Ishikawa (cell line): ENCODE measurements around the gene MR1.
A peak's percentile ranks its signal among the peaks of the same experiment; 100 is the strongest.

Experiments
- CEBPB ChIP-seq: IDR thresholded peaks from 2 replicates; pipeline ENCODE4 v1.6.1; 2012
- CREB1 ChIP-seq: IDR thresholded peaks from 2 replicates; pipeline ENCODE4 v1.6.1; 2012; ENCODE audit warnings: low read depth
- EGR1 ChIP-seq: IDR thresholded peaks from 2 replicates; pipeline ENCODE4 v1.6.1; 2012
- EP300 ChIP-seq: IDR thresholded peaks from 2 replicates; pipeline ENCODE4 v1.6.1; 2012; ENCODE audit warnings: borderline replicate concordance
- FOXM1 ChIP-seq: IDR thresholded peaks from 2 replicates; pipeline ENCODE4 v1.6.1; 2012; ENCODE audit warnings: low read depth, borderline replicate concordance
- MAX ChIP-seq: IDR thresholded peaks from 2 replicates; pipeline ENCODE4 v1.6.1; 2012
- NFIC ChIP-seq: IDR thresholded peaks from 2 replicates; pipeline ENCODE4 v1.6.1; 2012
- RAD21 ChIP-seq: IDR thresholded peaks from 2 replicates; pipeline ENCODE4 v1.6.1; 2012; ENCODE audit warnings: low read depth
- REST ChIP-seq: IDR thresholded peaks from 2 replicates; pipeline ENCODE4 v1.6.1; 2012; ENCODE audit warnings: low read depth, mild to moderate bottlenecking
- TAF1 ChIP-seq: IDR thresholded peaks from 2 replicates; pipeline ENCODE4 v1.6.1; 2012; ENCODE audit warnings: low read depth, mild to moderate bottlenecking
- TCF12 ChIP-seq: IDR thresholded peaks from 2 replicates; pipeline ENCODE4 v1.6.1; 2012; ENCODE audit warnings: low read depth
- TEAD4 ChIP-seq: IDR thresholded peaks from 2 replicates; pipeline ENCODE4 v1.6.1; 2012
- USF1 ChIP-seq: IDR thresholded peaks from 2 replicates; pipeline ENCODE4 v1.6.1; 2012
- YY1 ChIP-seq: IDR thresholded peaks from 2 replicates; pipeline ENCODE4 v1.6.1; 2012; ENCODE audit warnings: low read depth
- ZBTB7A ChIP-seq: IDR thresholded peaks from 2 replicates; pipeline ENCODE4 v1.6.1; 2012; ENCODE audit warnings: low read depth

MR1 gene

DNA sequence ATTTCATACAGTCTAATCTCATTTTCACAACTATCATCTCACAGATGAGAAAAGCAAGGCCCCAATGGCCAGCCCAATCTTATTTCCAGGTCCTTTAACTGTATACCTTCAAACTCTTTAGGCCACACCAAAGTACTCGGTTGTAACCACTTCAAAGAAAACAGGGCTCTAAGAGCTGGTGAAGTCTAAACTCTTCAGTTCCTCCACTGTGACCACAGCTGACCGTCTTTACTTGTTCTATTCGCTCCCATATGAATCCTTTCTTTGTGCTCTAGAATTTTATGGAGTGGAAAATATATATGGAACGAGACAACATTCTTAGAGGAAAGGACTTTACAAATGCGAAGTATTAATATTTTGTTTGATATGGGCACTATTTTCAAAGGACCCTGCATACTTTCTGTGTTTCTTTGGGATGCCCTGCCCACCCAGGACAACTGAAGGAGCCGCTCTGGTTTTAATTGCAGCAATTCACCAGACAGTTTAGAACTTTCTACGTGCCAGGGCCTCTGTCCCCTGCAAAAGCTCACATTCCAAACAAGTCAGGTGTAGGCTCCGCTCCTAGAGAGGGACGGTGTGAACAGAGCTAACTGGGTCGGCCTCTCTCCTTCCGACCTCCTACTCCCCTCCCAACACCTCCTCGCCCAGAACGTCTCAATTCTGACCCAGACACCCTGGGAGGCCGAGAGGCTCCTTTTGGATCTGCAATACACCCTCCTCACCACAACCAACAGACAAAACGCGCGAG is 70.4 kb downstream of the MR1 start:
- TF ChIP-seq FOXM1 (no peak), TAF1 (no peak), CREB1 (no peak), ZBTB7A (no peak), CEBPB (no peak), USF1 (no peak), EP300 (no peak), EGR1 (no peak), YY1 (no peak), TCF12 (no peak), TEAD4 (no peak), RAD21 (no peak), REST (no peak), NFIC (no peak), MAX (no peak)

GRCh38 chr1:181104790-181105133 is 71.0 kb downstream of the MR1 start:
- TF ChIP-seq RAD21 (no peak), ZBTB7A (peak; percentile 94)

DNA sequence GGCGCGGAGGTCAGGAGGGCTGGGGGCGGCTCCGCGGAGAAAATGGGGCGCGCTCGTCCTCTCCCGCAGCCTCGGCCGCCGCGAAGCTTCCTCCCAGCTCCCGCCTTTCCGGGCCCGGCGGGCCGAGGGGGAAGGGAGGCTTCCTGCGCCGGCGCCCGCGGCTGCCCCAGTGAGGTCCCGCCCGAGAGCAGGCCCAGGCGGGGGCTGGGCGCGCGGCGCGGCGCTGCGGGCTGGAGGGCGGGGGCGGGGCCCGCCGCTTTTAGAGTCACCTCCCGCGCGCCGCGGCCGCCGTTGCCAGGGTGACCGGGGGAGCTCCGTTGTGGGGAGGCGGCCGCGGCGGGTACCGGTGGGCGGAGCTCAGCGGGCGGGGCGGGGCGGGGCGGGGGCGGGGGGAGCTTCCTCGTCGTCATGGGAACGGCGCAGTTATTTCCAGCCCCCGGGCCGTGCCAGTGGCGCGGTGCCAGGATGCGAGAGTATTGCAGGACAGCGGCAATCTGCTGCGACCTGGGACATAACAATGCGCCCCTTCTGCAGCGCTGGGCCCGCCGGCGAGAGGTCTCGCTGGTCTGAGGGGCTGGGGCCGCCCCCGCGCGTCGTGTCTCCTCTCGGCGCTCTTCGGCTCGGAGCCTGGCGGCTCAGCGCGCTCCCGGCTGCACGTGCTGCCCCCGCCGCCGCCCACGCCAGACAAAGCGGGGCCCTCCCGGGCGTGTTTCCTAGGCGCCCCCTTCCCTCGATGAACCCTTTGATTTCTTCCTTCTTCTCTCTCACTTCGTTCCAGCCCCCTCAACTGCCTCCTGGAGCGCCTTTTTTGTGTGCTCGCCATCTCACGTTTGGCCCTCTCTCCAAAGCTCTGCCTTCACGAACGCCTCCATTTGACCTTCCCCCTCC is 71.6 kb downstream of the MR1 start:
- TF ChIP-seq YY1 (0 out of 2 replicates have a peak, but pooled peaks have one; percentile 12), NFIC (peak; percentile 83), FOXM1 (no peak), TEAD4 (no peak), EGR1 (peak; percentile 94), RAD21 (no peak), TAF1 (0 out of 2 replicates have a peak, but pooled peaks have one; percentile 31), TCF12 (peak; percentile 65; the same call in 1 of the 2 replicates), REST (no peak), USF1 (peak; percentile 40; the same call in 1 of the 2 replicates), ZBTB7A (0 out of 2 replicates have a peak, but pooled peaks have one; percentile 9), EP300 (no peak), CREB1 (no peak), CEBPB (no peak), MAX (peak; percentile 96)

- TF ChIP-seq TAF1: no peak
- no peak for TF ChIP-seq EP300
- no peak for TF ChIP-seq ZBTB7A
- TF ChIP-seq TEAD4: no peak
- TF ChIP-seq NFIC: no peak
- TF ChIP-seq CREB1: no peak
These were observed 72.2 kb downstream of the MR1 start for GRCh38 chr1:181106022-181106312.

GRCh38 chr1:181106479-181106878 is 72.7 kb downstream of the MR1 start:
- TF ChIP-seq FOXM1: no peak
- no peak for TF ChIP-seq EP300
- no peak for TF ChIP-seq TCF12
- no peak for TF ChIP-seq EGR1
- no peak for TF ChIP-seq CEBPB
- no peak for TF ChIP-seq NFIC
- TF ChIP-seq TEAD4: no peak
- no peak for TF ChIP-seq REST
- no peak for TF ChIP-seq USF1
- no peak for TF ChIP-seq MAX
- TF ChIP-seq CREB1: no peak
- no peak for TF ChIP-seq RAD21
- TF ChIP-seq YY1: no peak
- TF ChIP-seq ZBTB7A: no peak
- TF ChIP-seq TAF1: no peak
